HCT116 (cell line): ENCODE results near the gene FAM83E. TPM values are rescaled to one million over a fixed set of nuclear protein-coding genes. Genes with fewer than 3 reads are reported as not detected.

Source experiments
- ATAC-seq: fragments of 200-7000 bp; cut with Tn5 transposase; 2 replicates; pipeline ENCODE4 v1.9.1; 2020; ENCODE audit warnings: mild to moderate bottlenecking, moderate library complexity
- BruUV-seq: library from RNA; stranded (reverse); fragments of 400-500 nt; replicated peaks from 2 replicates; lab custom pipeline; 2021; lab: Mats Ljungman, UMichigan
- CTCF ChIA-PET: fragments of 300-600 bp; sonication (Branson Sonifier 250); formaldehyde crosslinking; loops from one replicate; lab custom pipeline; 2021; ENCODE audit warnings: antibody characterized with exemption; lab: Charles Lee
- POLR2A ChIA-PET: fragments of 300-600, 350-600 bp; sonication (Branson Sonifier 250); formaldehyde crosslinking; loops from one replicate; lab custom pipeline; 2021; ENCODE audit warnings: antibody characterized with exemption; lab: Charles Lee
- RAD21 ChIA-PET, 2 experiments: fragments of 300-600 bp; sonication (Branson Sonifier 250); formaldehyde crosslinking; loops; one replicate each; lab custom pipeline; 2023; ENCODE audit warnings: low total read pairs in 2 of 2; ENCODE audit not compliant: uncharacterized antibody in 2 of 2, unreplicated experiment in 2 of 2, low non-redundant PET in 1 of 2; lab: Charles Lee
- DNase-seq: peaks from one replicate; pipeline ENCODE4 v3.0.0-alpha.2; 2010; ENCODE audit warnings: low read depth, low spot score
- H2AFZ ChIP-seq: fragments of 200-600 bp; shearing (Covaris generic), sonication (generic); 2 replicates; pipeline ENCODE4 v1.6.1; 2017; ENCODE audit warnings: low read depth, mixed run types, mixed read lengths, antibody characterized with exemption, low read length; ENCODE audit not compliant: poor library complexity, severe bottlenecking
- H3K27ac ChIP-seq: 2 replicates; pipeline ENCODE4 v1.5.1; 2012; ENCODE audit warnings: low read depth, low read length
- H3K27me3 ChIP-seq: fragments of 200-600 bp; sonication (generic); 2 replicates; pipeline ENCODE4 v1.6.1; 2016; ENCODE audit warnings: mixed run types, low read length, mixed read lengths; ENCODE audit not compliant: insufficient read depth
- H3K36me3 ChIP-seq, 2 experiments: fragments of 200-500 bp in 1 of 2; fragments of 200-600 bp in 1 of 2; sonication (Bioruptor generic) in 1 of 2; sonication (generic) in 1 of 2; 2 replicates each; pipeline versions ENCODE4 v1.5.1 to v1.6.1; 2014 to 2016; ENCODE audit warnings: low read length in 2 of 2, inconsistent platforms in 1 of 2, mixed read lengths in 1 of 2, mixed run types in 1 of 2; ENCODE audit not compliant: insufficient read depth in 2 of 2, control insufficient read depth in 1 of 2
- H3K4me1 ChIP-seq, 2 experiments: fragments of 200-600 bp in 1 of 2; sonication (generic) in 1 of 2; 2 replicates each; pipeline versions ENCODE4 v1.5.1 to v1.6.1; 2012 to 2017; ENCODE audit warnings: low read length in 2 of 2, inconsistent platforms in 1 of 2, mild to moderate bottlenecking in 1 of 2, mixed read lengths in 1 of 2, mixed run types in 1 of 2, moderate library complexity in 1 of 2; ENCODE audit not compliant: insufficient read depth in 2 of 2, control insufficient read depth in 1 of 2
- H3K4me2 ChIP-seq: fragments of 200-600 bp; sonication (generic); 2 replicates; pipeline ENCODE4 v1.6.1; 2017; ENCODE audit warnings: mixed run types, low read length, mixed read lengths
- H3K4me3 ChIP-seq, 2 experiments: fragments of 200-600 bp in 1 of 2; sonication (generic) in 1 of 2; replicated peaks in 1 of 2; 2 replicates each; pipeline ENCODE4 v1.5.1; 2011 to 2016; ENCODE audit warnings: low read length in 2 of 2, control low read depth in 1 of 2, low read depth in 1 of 2, mild to moderate bottlenecking in 1 of 2, mixed read lengths in 1 of 2, mixed run types in 1 of 2
- H3K79me2 ChIP-seq: fragments of 200-600 bp; sonication (generic); 2 replicates; pipeline ENCODE4 v1.6.1; 2017; ENCODE audit warnings: mild to moderate bottlenecking, mixed run types, low read length, moderate library complexity, mixed read lengths; ENCODE audit not compliant: insufficient read depth
- H3K9ac ChIP-seq: fragments of 200-600 bp; sonication (generic); 2 replicates; pipeline ENCODE4 v1.6.1; 2016; ENCODE audit warnings: low read length, mixed read lengths
- H3K9me2 ChIP-seq: fragments of 200-600 bp; sonication (generic), shearing (Covaris generic); 2 replicates; pipeline ENCODE4 v1.6.1; 2017; ENCODE audit warnings: mixed run types, mild to moderate bottlenecking, moderate library complexity; ENCODE audit not compliant: insufficient read depth
- H3K9me3 ChIP-seq, 2 experiments: fragments of 200-500 bp in 1 of 2; fragments of 200-600 bp in 1 of 2; sonication (Bioruptor generic) in 1 of 2; sonication (generic) in 1 of 2; 2 replicates each; pipeline ENCODE4 v1.6.1; 2014 to 2017; ENCODE audit warnings: low read length in 2 of 2, mixed read lengths in 2 of 2, inconsistent platforms in 1 of 2, low read depth in 1 of 2, mild to moderate bottlenecking in 1 of 2, mixed run types in 1 of 2, moderate library complexity in 1 of 2; ENCODE audit not compliant: control insufficient read depth in 1 of 2, insufficient read depth in 1 of 2
- H4K20me1 ChIP-seq: fragments of 200-600 bp; sonication (generic), shearing (Covaris generic); 2 replicates; pipeline ENCODE4 v1.6.1; 2017; ENCODE audit warnings: mixed run types, mild to moderate bottlenecking, moderate library complexity; ENCODE audit not compliant: insufficient read depth
- ATF3 ChIP-seq: IDR thresholded peaks from 2 replicates; pipeline ENCODE4 v1.6.1; 2012
- CBX3 ChIP-seq: IDR thresholded peaks from 2 replicates; pipeline ENCODE4 v1.6.1; 2012; ENCODE audit warnings: low read depth
- CTCF ChIP-seq, 3 experiments: fragments of 200-600 bp in 1 of 3; sonication (generic) in 1 of 3; IDR thresholded peaks in 2 of 3; conservative IDR thresholded peaks in 1 of 3; 2 replicates each; pipeline ENCODE4 v1.5.1; 2012 to 2017; ENCODE audit warnings: low read depth in 2 of 3, low read length in 2 of 3, antibody characterized with exemption in 1 of 3, borderline replicate concordance in 1 of 3, control low read depth in 1 of 3, mild to moderate bottlenecking in 1 of 3, mixed read lengths in 1 of 3, mixed run types in 1 of 3, moderate library complexity in 1 of 3; ENCODE audit not compliant: insufficient read depth in 1 of 3
- EGR1 ChIP-seq: IDR thresholded peaks from 2 replicates; pipeline ENCODE4 v1.6.1; 2012; ENCODE audit warnings: low read depth
- EZH2 ChIP-seq: fragments of 200-600 bp; sonication (generic); IDR thresholded peaks from 2 replicates; pipeline ENCODE4 v1.6.1; 2017; ENCODE audit warnings: antibody characterized with exemption, mixed run types
- EZH2phosphoT487 ChIP-seq: fragments of 200-600 bp; IDR thresholded peaks from 2 replicates; pipeline ENCODE4 v1.6.1; 2018; ENCODE audit warnings: antibody characterized with exemption, borderline replicate concordance
- JUND ChIP-seq: IDR thresholded peaks from 2 replicates; pipeline ENCODE4 v1.6.1; 2012
- POLR2A ChIP-seq: IDR thresholded peaks from 2 replicates; pipeline ENCODE4 v1.7.0; 2011; ENCODE audit warnings: borderline replicate concordance; ENCODE audit not compliant: insufficient read depth, insufficient read length; ENCODE audit errors: extremely low read depth
- POLR2AphosphoS5 ChIP-seq: IDR thresholded peaks from 2 replicates; pipeline ENCODE4 v1.6.1; 2011; ENCODE audit warnings: mild to moderate bottlenecking, low read depth, low read length, moderate library complexity
- RAD21 ChIP-seq: IDR thresholded peaks from 2 replicates; pipeline ENCODE4 v1.6.1; 2012; ENCODE audit warnings: low read depth, mild to moderate bottlenecking
- REST ChIP-seq: IDR thresholded peaks from 2 replicates; pipeline ENCODE4 v1.6.1; 2012; ENCODE audit warnings: low read depth
- SIN3A ChIP-seq: IDR thresholded peaks from 2 replicates; pipeline ENCODE4 v1.6.1; 2012; ENCODE audit warnings: low read depth
- SP1 ChIP-seq: IDR thresholded peaks from 2 replicates; pipeline ENCODE4 v1.6.1; 2012; ENCODE audit warnings: low read depth
- SRF ChIP-seq: IDR thresholded peaks from 2 replicates; pipeline ENCODE4 v1.6.1; 2012; ENCODE audit warnings: low read depth
- TCF7L2 ChIP-seq: IDR thresholded peaks from 2 replicates; pipeline ENCODE4 v1.7.0; 2011; ENCODE audit warnings: borderline replicate concordance, inconsistent platforms; ENCODE audit not compliant: insufficient read depth, insufficient read length; ENCODE audit errors: extremely low read depth
- ZBTB33 ChIP-seq: IDR thresholded peaks from 2 replicates; pipeline ENCODE4 v1.6.1; 2011; ENCODE audit warnings: mild to moderate bottlenecking, low read length, moderate library complexity; ENCODE audit not compliant: insufficient replicate concordance; ENCODE audit errors: extremely low read depth
- ZFX ChIP-seq: fragments of 450-650 bp; IDR thresholded peaks from 2 replicates; pipeline ENCODE4 v1.6.1; 2017
- ZNF274 ChIP-seq: fragments of 200-500 bp; sonication (Bioruptor generic); IDR thresholded peaks from 2 replicates; pipeline ENCODE4 v1.6.1; 2014; ENCODE audit warnings: mild to moderate bottlenecking, low read depth, low read length, inconsistent platforms
- intact Hi-C: fragments of 100-400 bp; cut with micrococcal nuclease; formaldehyde crosslinking; loops from 2 replicates; pipeline ENCODE4 v1.10.0; 2022
- total RNA-seq: library from RNA; stranded (reverse); gene quantifications from one replicate; pipeline ENCODE4 v1.2.1, GENCODE V29; 2021; ENCODE audit not compliant: unreplicated experiment
- TF ChIP-seq, protein P1 (sequence below): IDR thresholded peaks from 2 replicates; pipeline ENCODE4 v1.6.1; 2012

The FAM83E gene
- total RNA-seq, 1 experiment from 2014 or later: 6.8 TPM

GRCh38 chr19:48664476-48664875 is 49.6 kb upstream of the FAM83E start:
- no peaks in the 10 kb centered on the region for H3K79me2 ChIP-seq
- ChIA-PET POLR2A (no interaction called here), CTCF (no interaction called here), RAD21 (no interaction called here)
- no peaks in the 10 kb centered on the region for H3K27me3 ChIP-seq
- H3K9ac ChIP-seq: no peak overlapping the region
- no peak overlapping the region for H3K4me3 ChIP-seq
- H3K27ac ChIP-seq: no peak overlapping the region
- H3K9me2 ChIP-seq: no peaks in the 10 kb centered on the region
- no peaks in the 10 kb centered on the region for H3K9me3 ChIP-seq
- H3K36me3 ChIP-seq: no peaks in the 10 kb centered on the region
- DNase-seq: no peak
- H3K4me1 ChIP-seq: peaks cover 2 to 17% of the 10 kb centered on the region in 2 experiments; a peak in 3 of 4 replicates
- no peaks in the 10 kb centered on the region for H4K20me1 ChIP-seq
- ATAC-seq: no peak
- no peak for TF ChIP-seq EZH2phosphoT487
- no peak for TF ChIP-seq ZBTB33
- no peak for TF ChIP-seq CBX3
- TF ChIP-seq, protein P1, sequence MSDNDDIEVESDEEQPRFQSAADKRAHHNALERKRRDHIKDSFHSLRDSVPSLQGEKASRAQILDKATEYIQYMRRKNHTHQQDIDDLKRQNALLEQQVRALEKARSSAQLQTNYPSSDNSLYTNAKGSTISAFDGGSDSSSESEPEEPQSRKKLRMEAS: no peak
- TF ChIP-seq EGR1: no peak
- no peak for TF ChIP-seq EZH2
- no peak for TF ChIP-seq JUND
- no peak for TF ChIP-seq ATF3
- TF ChIP-seq REST: no peak
- TF ChIP-seq SRF: no peak
- TF ChIP-seq TCF7L2: no peak
- no peak for TF ChIP-seq ZNF274
- no peak for TF ChIP-seq CTCF (IDR thresholded peaks at IDR 0.05 in 2 of 3, conservative IDR thresholded peaks at IDR 0.05 in 1 of 3; ENCODE audit: borderline replicate concordance in 1 of 3, insufficient read depth in 1 of 3, low read depth in 2 of 3, low read length in 2 of 3)
- no peak for TF ChIP-seq ZFX
- TF ChIP-seq SIN3A: no peak
- no peak for TF ChIP-seq POLR2AphosphoS5
- no peak for TF ChIP-seq RAD21
- TF ChIP-seq POLR2A: no peak
- TF ChIP-seq SP1: no peak
- intact Hi-C loops: no loop called here
- H2AFZ ChIP-seq: no peak overlapping the region
- H3K4me2 ChIP-seq: no peak overlapping the region
- BruUV-seq: no TSS peak
